Activated naive CD4-positive, alpha-beta T cell treated with anti-CD3 and anti-CD28 coated beads for 36 hours (primary cell): ENCODE results near the gene GET3. TPM values are rescaled to one million over a fixed set of nuclear protein-coding genes. Genes with fewer than 3 reads are reported as not detected.

Experiments
- CTCF ChIA-PET: fragments of 350-600 bp; sonication (Branson Sonifier 250); formaldehyde crosslinking; loops from one replicate; lab custom pipeline; 2021; ENCODE audit warnings: antibody characterized with exemption; lab: Charles Lee
- DNase-seq: peaks from one replicate; pipeline ENCODE4 v3.0.0-alpha.2; 2020
- H3K27ac Mint-ChIP-seq: one replicate; pipeline ENCODE4 v1.8.0; 2021; ENCODE audit warnings: mild to moderate bottlenecking, mixed read lengths
- H3K27me3 Mint-ChIP-seq: one replicate; pipeline ENCODE4 v1.8.0; 2021; ENCODE audit warnings: low read depth, mixed read lengths
- H3K36me3 Mint-ChIP-seq: one replicate; pipeline ENCODE4 v1.8.0; 2021; ENCODE audit warnings: low read depth, mixed read lengths
- H3K4me1 Mint-ChIP-seq: one replicate; pipeline ENCODE4 v1.8.0; 2021; ENCODE audit warnings: low read depth, mixed read lengths
- H3K4me3 Mint-ChIP-seq: one replicate; pipeline ENCODE4 v1.8.0; 2021; ENCODE audit warnings: mild to moderate bottlenecking, moderate library complexity, mixed read lengths
- H3K9me3 Mint-ChIP-seq: one replicate; pipeline ENCODE4 v1.8.0; 2021; ENCODE audit warnings: mixed read lengths
- intact Hi-C: fragments of 100-400 bp; cut with micrococcal nuclease; formaldehyde crosslinking; loops from one replicate; pipeline ENCODE4 v1.15.1; 2023
- total RNA-seq, 2 experiments: library from RNA; stranded (reverse); gene quantifications; one replicate each; pipeline ENCODE4 v1.2.3, GENCODE V29; 2021

Gene GET3
- total RNA-seq, 2 experiments from 2014 or later = 47.7 TPM

- DNase-seq = peak; percentile 34
- Mint-ChIP-seq H3K27ac (peak within 1 kb of the TSS; percentile 56), H3K27me3 (no peaks in the 10 kb centered on the region), H3K4me3 (peak within 1 kb of the TSS; percentile 74), H3K4me1 (peaks cover 24% of the 10 kb centered on the region), H3K9me3 (no peaks in the 10 kb centered on the region), H3K36me3 (no peaks in the 10 kb centered on the region)
- CTCF ChIA-PET = interaction anchor here (0.6 to 8.8 kb wide), 4 partner anchors 12 to 136 kb away, joined by 3 to 303 read pairs (median 55); partner anchors contain the start of genes JUNB, PRDX2 and THSD8
- intact Hi-C loops = loop anchor here (1.0 kb wide), 1 partner anchor 65 kb away; no protein-coding TSS in a partner anchor
Observed at GRCh38 chr19:12774588-12775555, 37.6 kb downstream of the GET3 start, which contains the start of gene HOOK2. Gene HOOK2 (minus strand): TSS chr19:12775552. CDS start chr19:12775449, 103 bp downstream.

- H3K9me3 Mint-ChIP-seq = no peaks in the 10 kb centered on the region
- peak overlapping the region; percentile 72 for H3K4me3 Mint-ChIP-seq
- H3K27me3 Mint-ChIP-seq = no peaks in the 10 kb centered on the region
- CTCF ChIA-PET = interaction anchor here (0.6 to 8.8 kb wide), 8 partner anchors 10 to 1409 kb away, joined by 3 to 303 read pairs (median 12); partner anchors contain the start of genes JUNB, PRDX2 and THSD8
- DNase-seq = peak; percentile 85
- H3K36me3 Mint-ChIP-seq = no peaks in the 10 kb centered on the region
- peak overlapping the region; percentile 82 for H3K27ac Mint-ChIP-seq
- intact Hi-C loops = loop anchor here (1.0 kb wide), 1 partner anchor 19 kb away; no protein-coding TSS in a partner anchor
- peaks cover 30% of the 10 kb centered on the region for H3K4me1 Mint-ChIP-seq
Observed at GRCh38 chr19:12777217-12778016, 40.1 kb downstream of the GET3 start.

DNA sequence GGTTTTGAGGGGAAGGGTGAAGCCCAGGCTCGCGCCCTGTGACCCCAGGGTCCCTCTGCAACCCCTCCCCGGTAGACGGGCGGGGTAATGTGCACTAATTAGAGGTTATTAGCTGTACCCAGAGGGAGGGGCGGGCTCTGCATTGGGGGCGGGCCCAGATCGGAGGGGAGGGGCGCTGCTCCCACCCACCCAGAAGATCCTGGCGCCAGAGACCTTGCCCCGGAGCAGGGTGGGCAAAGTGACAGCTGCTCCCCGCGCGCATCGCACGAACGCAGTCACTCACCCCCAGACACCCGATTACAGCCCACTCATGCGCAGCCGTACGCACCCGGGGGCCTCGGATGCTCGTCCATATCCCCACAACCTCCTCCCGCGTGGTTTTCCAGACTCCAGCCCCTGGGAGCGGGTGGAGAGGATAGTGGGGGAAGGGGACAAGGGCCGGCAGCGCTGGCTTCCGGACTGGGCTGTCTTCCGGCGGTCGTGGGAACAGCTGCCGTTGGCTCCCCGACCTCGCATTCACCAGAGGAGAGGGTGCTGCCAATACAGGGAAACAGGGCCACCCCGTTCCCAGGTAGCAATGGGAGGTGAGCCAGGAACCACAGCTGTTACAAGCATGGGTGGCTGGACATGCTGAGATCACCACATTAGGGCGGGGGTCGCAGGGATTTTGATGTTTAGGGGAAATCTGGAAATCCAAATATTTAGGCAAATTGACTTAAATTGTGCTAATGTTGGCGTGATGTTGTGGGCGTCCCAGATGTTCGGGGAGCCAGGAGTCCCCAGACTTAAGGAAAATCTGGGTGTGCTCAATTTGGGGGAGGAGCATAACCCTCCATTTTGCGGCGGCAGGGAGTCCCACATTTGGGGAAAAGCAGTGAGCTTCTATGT lies 41.0 kb downstream of the GET3 start:
- Mint-ChIP-seq H3K4me3 (peak overlapping the region; percentile 72), H3K36me3 (no peaks in the 10 kb centered on the region), H3K4me1 (peaks cover 31% of the 10 kb centered on the region), H3K27ac (peak overlapping the region; percentile 82), H3K27me3 (no peaks in the 10 kb centered on the region), H3K9me3 (no peaks in the 10 kb centered on the region)
- peak; percentile 63 for DNase-seq
- CTCF ChIA-PET = interaction anchor here (3.7 to 8.8 kb wide), 4 partner anchors 9 to 69 kb away, joined by 18 to 303 read pairs (median 70); partner anchors contain the start of genes JUNB, PRDX2 and THSD8
- intact Hi-C loops = no loop called here

GRCh38 chr19:12778905-12779161 lies 41.5 kb downstream of the GET3 start:
- DNase-seq = no peak
- Mint-ChIP-seq H3K27me3 (no peaks in the 10 kb centered on the region), H3K9me3 (no peaks in the 10 kb centered on the region), H3K4me3 (peak overlapping the region; percentile 72), H3K36me3 (no peaks in the 10 kb centered on the region), H3K27ac (peak overlapping the region; percentile 82), H3K4me1 (peaks cover 35% of the 10 kb centered on the region)
- CTCF ChIA-PET = interaction anchor here (3.7 to 8.8 kb wide), 4 partner anchors 9 to 69 kb away, joined by 18 to 303 read pairs (median 70); partner anchors contain the start of genes JUNB, PRDX2 and THSD8
- intact Hi-C loops = no loop called here

GRCh38 chr19:12779162-12779993 lies 42.1 kb downstream of the GET3 start:
- intact Hi-C loops = no loop called here
- Mint-ChIP-seq H3K9me3 (no peaks in the 10 kb centered on the region), H3K4me1 (peaks cover 35% of the 10 kb centered on the region), H3K4me3 (peak overlapping the region; percentile 72), H3K36me3 (no peaks in the 10 kb centered on the region), H3K27ac (peak overlapping the region; percentile 82), H3K27me3 (no peaks in the 10 kb centered on the region)
- CTCF ChIA-PET = interaction anchor here (3.7 to 8.8 kb wide), 4 partner anchors 8 to 68 kb away, joined by 18 to 303 read pairs (median 70); partner anchors contain the start of genes JUNB, PRDX2 and THSD8
- DNase-seq = peak; percentile 23

DNA sequence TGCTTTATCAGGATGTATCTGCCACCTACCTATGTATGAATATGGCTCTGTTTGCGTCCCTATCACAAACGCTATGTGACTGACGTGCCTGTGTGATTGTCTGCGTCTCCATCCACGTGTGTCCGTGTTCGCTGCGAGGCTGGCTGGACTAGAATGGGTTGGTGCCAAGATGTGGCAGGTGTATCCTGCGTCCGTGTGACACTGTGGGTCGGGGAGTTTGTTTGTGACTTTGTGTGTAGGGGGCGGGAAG lies 44.8 kb downstream of the GET3 start:
- Mint-ChIP-seq H3K4me3 (peak overlapping the region; percentile 74), H3K27ac (peak overlapping the region; percentile 93), H3K9me3 (no peaks in the 10 kb centered on the region), H3K27me3 (no peaks in the 10 kb centered on the region), H3K4me1 (peaks cover 36% of the 10 kb centered on the region), H3K36me3 (no peaks in the 10 kb centered on the region)
- CTCF ChIA-PET = interaction anchor here (1.4 to 3.1 kb wide), 3 partner anchors 12 to 22 kb away, joined by 3 to 40 read pairs (median 4); partner anchors contain the start of gene JUNB
- intact Hi-C loops = loop anchor here (1.0 to 10.0 kb wide), 4 partner anchors 9 to 1063 kb away; partner anchors contain the start of genes CALR, JUNB and LYL1
- no peak for DNase-seq

GRCh38 chr19:12782424-12783290 lies 45.4 kb downstream of the GET3 start:
- Mint-ChIP-seq H3K4me1 (peaks cover 32% of the 10 kb centered on the region), H3K4me3 (peak overlapping the region; percentile 74), H3K9me3 (no peaks in the 10 kb centered on the region), H3K27ac (peak overlapping the region; percentile 93), H3K27me3 (no peaks in the 10 kb centered on the region), H3K36me3 (no peaks in the 10 kb centered on the region)
- CTCF ChIA-PET = interaction anchor here (1.4 to 3.1 kb wide), 3 partner anchors 11 to 23 kb away, joined by 3 to 40 read pairs (median 4); partner anchors contain the start of gene JUNB
- peak; percentile 93 for DNase-seq
- intact Hi-C loops = loop anchor here (1.0 to 10.0 kb wide), 4 partner anchors 9 to 1062 kb away; partner anchors contain the start of genes CALR, JUNB and LYL1

DNA sequence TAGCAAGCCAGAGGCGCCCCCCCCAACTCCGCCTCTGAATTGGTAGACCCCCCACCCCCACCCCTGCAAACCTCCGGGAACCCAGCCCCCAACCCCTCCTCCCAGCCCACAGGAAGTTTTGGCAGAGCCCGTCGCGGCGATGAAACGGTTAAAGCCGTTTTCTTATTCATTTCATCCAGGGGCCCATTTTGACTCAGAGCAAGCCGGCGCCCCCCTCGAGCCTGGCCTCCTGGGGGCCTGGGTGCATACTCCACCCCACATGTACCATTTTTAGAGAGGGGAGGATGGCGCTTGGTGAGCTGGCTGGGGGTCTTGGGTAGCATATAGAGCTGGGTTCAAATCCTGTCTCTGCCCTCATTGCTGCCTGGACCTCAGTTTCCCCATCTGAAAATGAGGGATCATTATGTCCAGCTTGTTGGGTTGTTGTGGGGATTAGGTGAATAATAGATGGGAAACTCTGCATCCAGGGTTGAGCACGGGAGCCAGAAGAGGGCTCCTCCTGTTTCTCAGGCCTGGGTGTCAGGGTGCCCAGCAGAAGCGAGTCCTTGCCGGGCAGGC lies 46.1 kb downstream of the GET3 start:
- no peaks in the 10 kb centered on the region for H3K36me3 Mint-ChIP-seq
- intact Hi-C loops = loop anchor here (2.0 to 10.0 kb wide), 3 partner anchors 155 to 1061 kb away; partner anchors contain the start of genes CALR and LYL1
- no peaks in the 10 kb centered on the region for H3K9me3 Mint-ChIP-seq
- peak; percentile 90 for DNase-seq
- H3K27me3 Mint-ChIP-seq = no peaks in the 10 kb centered on the region
- CTCF ChIA-PET = interaction anchor here (1.4 to 3.1 kb wide), 2 partner anchors 11 to 23 kb away, joined by 4 to 40 read pairs; partner anchors contain the start of gene JUNB
- H3K4me3 Mint-ChIP-seq = peak overlapping the region; percentile 48
- peaks cover 33% of the 10 kb centered on the region for H3K4me1 Mint-ChIP-seq
- peak overlapping the region; percentile 77 for H3K27ac Mint-ChIP-seq

- intact Hi-C loops = loop anchor here (2.0 to 10.0 kb wide), 3 partner anchors 155 to 1061 kb away; partner anchors contain the start of genes CALR and LYL1
- CTCF ChIA-PET = interaction anchor here (1.4 to 3.1 kb wide), 2 partner anchors 10 to 24 kb away, joined by 4 to 40 read pairs; partner anchors contain the start of gene JUNB
- Mint-ChIP-seq H3K4me1 (peaks cover 31% of the 10 kb centered on the region), H3K9me3 (no peaks in the 10 kb centered on the region), H3K27ac (no peak overlapping the region), H3K27me3 (no peaks in the 10 kb centered on the region), H3K36me3 (no peaks in the 10 kb centered on the region), H3K4me3 (peak overlapping the region; percentile 48)
- DNase-seq = no peak
Observed at GRCh38 chr19:12783849-12784393, 46.6 kb downstream of the GET3 start.
